A549 (cell line): ENCODE measurements around the gene DMGDH. TPM values are rescaled to one million over a fixed set of nuclear protein-coding genes. Genes with fewer than 3 reads are reported as not detected.

ENCODE experiments used
- ATAC-seq, 2 experiments: fragments of 200-7000 bp in 1 of 2; fragments of >200 bp in 1 of 2; cut with Nextera tagmentation in 1 of 2; cut with Tn5 transposase in 1 of 2; 3 replicates each; pipeline versions ENCODE4 v1.8.0 to v1.9.1; 2018 to 2020; ENCODE audit warnings: mild to moderate bottlenecking in 1 of 2, moderate library complexity in 1 of 2
- CTCF ChIA-PET: fragments of 300-600 bp; sonication (Branson Sonifier 250); formaldehyde crosslinking; extraction: SDS; loops from one replicate; lab custom pipeline; 2021; ENCODE audit warnings: antibody characterized with exemption, inconsistent platforms; lab: Yijun Ruan, JAX
- POLR2A ChIA-PET: fragments of 350-600 bp; formaldehyde crosslinking; extraction: SDS; loops from one replicate; lab custom pipeline; 2021; ENCODE audit warnings: antibody characterized with exemption, inconsistent platforms; lab: Yijun Ruan, JAX
- DNase-seq, 2 experiments: peaks; one replicate each; pipeline versions ENCODE4 v3.0.0 to v3.0.0-alpha.2; 2011 to 2016; ENCODE audit warnings: low read depth in 1 of 2, low spot score in 1 of 2
- FAIRE-seq: peaks from 2 replicates; lab custom pipeline; 2011; peaks lifted over from hg19 to GRCh38; lab: Jason Lieb, UNC
- H3K27ac ChIP-seq, 2 experiments: fragments of >200 bp; sonication (Bioruptor Twin); formaldehyde crosslinking; 3 replicates each; pipeline ENCODE4 v1.5.1; 2016 to 2017
- H3K4me1 ChIP-seq: fragments of >200 bp; sonication (Bioruptor Twin); formaldehyde crosslinking; 3 replicates; pipeline ENCODE4 v1.6.1; 2016
- H3K4me2 ChIP-seq: fragments of >200 bp; sonication (Bioruptor Twin); formaldehyde crosslinking; 3 replicates; pipeline ENCODE4 v1.6.1; 2016
- H3K4me3 ChIP-seq: fragments of >200 bp; sonication (Bioruptor Twin); formaldehyde crosslinking; 3 replicates; pipeline ENCODE4 v1.5.1; 2016
- H3K9me3 ChIP-seq: fragments of >200 bp; sonication (Bioruptor Twin); formaldehyde crosslinking; 3 replicates; pipeline ENCODE4 v1.6.1; 2016
- BCL3 ChIP-seq: fragments of >200 bp; sonication (Bioruptor Twin); formaldehyde crosslinking; IDR thresholded peaks from 3 replicates; pipeline ENCODE4 v1.6.1; 2016
- BHLHE40 ChIP-seq: IDR thresholded peaks from 2 replicates; pipeline ENCODE4 v1.6.1; 2012; ENCODE audit warnings: low read depth, low read length, inconsistent platforms
- CBX2 ChIP-seq: fragments of 200-600 bp; sonication (generic); IDR thresholded peaks from 2 replicates; pipeline ENCODE4 v1.6.1; 2016; ENCODE audit warnings: low read depth, mild to moderate bottlenecking, borderline replicate concordance
- CEBPB ChIP-seq, 2 experiments: fragments of >200 bp in 1 of 2; sonication (Bioruptor Twin) in 1 of 2; formaldehyde crosslinking in 1 of 2; IDR thresholded peaks; 2 replicates each; pipeline ENCODE4 v1.6.1; 2012 to 2016
- FOSL2 ChIP-seq, 2 experiments: fragments of 450-650 bp in 1 of 2; fragments of >200 bp in 1 of 2; sonication (Bioruptor Twin) in 1 of 2; formaldehyde crosslinking; IDR thresholded peaks; 2 replicates each; pipeline versions ENCODE4 v1.5.0 to v1.6.1; 2016 to 2020; ENCODE audit warnings: mild to moderate bottlenecking in 1 of 2, moderate library complexity in 1 of 2
- HOXB5 ChIP-seq: fragments of 250-450 bp; sonication (Bioruptor Pico); IDR thresholded peaks from 2 replicates; pipeline ENCODE4 v1.5.0; 2020; ENCODE audit warnings: mild to moderate bottlenecking, moderate library complexity
- JUNB ChIP-seq: fragments of >200 bp; sonication (Bioruptor Twin); formaldehyde crosslinking; IDR thresholded peaks from 2 replicates; pipeline ENCODE4 v1.6.1; 2016
- KDM1A ChIP-seq: fragments of 200-600 bp; sonication (generic); IDR thresholded peaks from 2 replicates; pipeline ENCODE4 v1.6.1; 2016; ENCODE audit warnings: low read depth, mild to moderate bottlenecking
- MAX ChIP-seq: IDR thresholded peaks from 2 replicates; pipeline ENCODE4 v1.6.1; 2012
- MAZ ChIP-seq: fragments of 150-350 bp; IDR thresholded peaks from 2 replicates; pipeline ENCODE4 v1.6.1; 2014; ENCODE audit warnings: antibody characterized with exemption, low read depth, low read length, borderline replicate concordance
- NFE2L2 ChIP-seq: fragments of 150-350 bp; conservative IDR thresholded peaks from 2 replicates; pipeline ENCODE4 v1.6.1; 2014; ENCODE audit warnings: low read length
- NR3C1 ChIP-seq: fragments of >200 bp; sonication (Bioruptor Twin); formaldehyde crosslinking; IDR thresholded peaks from 3 replicates; pipeline ENCODE4 v1.6.1; 2017
- RARB ChIP-seq: fragments of 250-450 bp; sonication (Bioruptor Pico); IDR thresholded peaks from 2 replicates; pipeline ENCODE4 v1.8.0; 2021; ENCODE audit warnings: mild to moderate bottlenecking, moderate library complexity
- RFX5 ChIP-seq: fragments of 450-650 bp; IDR thresholded peaks from 2 replicates; pipeline ENCODE4 v1.7.1; 2014; ENCODE audit warnings: antibody characterized with exemption, mild to moderate bottlenecking, moderate library complexity
- SMC3 ChIP-seq: fragments of >200 bp; sonication (Bioruptor Twin); formaldehyde crosslinking; IDR thresholded peaks from 3 replicates; pipeline ENCODE4 v1.6.1; 2018; ENCODE audit warnings: inconsistent platforms
- TP53 ChIP-seq: fragments of 250-450 bp; sonication (Bioruptor Pico); IDR thresholded peaks from 2 replicates; pipeline ENCODE4 v1.5.0; 2021; ENCODE audit warnings: mild to moderate bottlenecking, moderate library complexity
- WGBS: methylation state at CpG from one replicate; pipeline ENCODE4 v1.1.6; 2017; ENCODE audit errors: missing lambda C conversion rate; 5-methylcytosine and 5-hydroxymethylcytosine counted together
- polyA plus RNA-seq, 4 experiments: library from polyadenylated mRNA; depleted of rRNA in 3 of 4; stranded (reverse); fragments of >200 nt; fragmentation: RNase III in 1 of 4; extraction: RNeasy Plus Mini Kit Qiagen cat#74134 plus additional on column Dnase treatment in 1 of 4; gene quantifications; 2 replicates in 3 of 4; 3 replicates in 1 of 4; pipeline ENCODE4 v1.2.3, GENCODE V29; 2011 to 2017
- TF ChIP-seq, protein P1 (sequence below): fragments of >200 bp; sonication (Bioruptor Twin); formaldehyde crosslinking; IDR thresholded peaks from 3 replicates; pipeline ENCODE4 v1.5.1; 2016
- TF ChIP-seq, protein P2 (sequence below): fragments of 250-450 bp; sonication (Bioruptor Pico); IDR thresholded peaks from 2 replicates; pipeline ENCODE4 v1.5.0; 2020; ENCODE audit warnings: low read depth, mild to moderate bottlenecking, moderate library complexity
- TF ChIP-seq, protein P3 (sequence below): fragments of 250-450 bp; sonication (Bioruptor Pico); IDR thresholded peaks from 2 replicates; pipeline ENCODE4 v1.5.0; 2021; ENCODE audit warnings: mild to moderate bottlenecking, moderate library complexity, borderline replicate concordance

The DMGDH gene
- polyA plus RNA-seq, 2 of the 4 experiments (the other 2 are of a cell fraction): 2.2 TPM; not detected in 1

GRCh38 chr5:78956901-78957300, 112.6 kb downstream of the DMGDH start:
- FAIRE-seq: no peak
- 89% methylated on average over 1 of the region's 1 CpG for WGBS
- Histone ChIP-seq H3K4me2 (no peak overlapping the region), H3K4me3 (no peak overlapping the region), H3K9me3 (no peaks in the 10 kb centered on the region), H3K4me1 (peaks cover 10% of the 10 kb centered on the region), H3K27ac (no peak overlapping the region)
- POLR2A ChIA-PET: no interaction called here
- DNase-seq: no peak
- TF ChIP-seq SMC3 (no peak), RARB (CRISPR knock-in tag) (no peak), JUNB (no peak), BCL3 (no peak), KDM1A (no peak), MAX (no peak), TP53 (CRISPR knock-in tag) (no peak), CEBPB (IDR thresholded peaks at IDR 0.05) (no peak)
- TF ChIP-seq, protein P1, sequence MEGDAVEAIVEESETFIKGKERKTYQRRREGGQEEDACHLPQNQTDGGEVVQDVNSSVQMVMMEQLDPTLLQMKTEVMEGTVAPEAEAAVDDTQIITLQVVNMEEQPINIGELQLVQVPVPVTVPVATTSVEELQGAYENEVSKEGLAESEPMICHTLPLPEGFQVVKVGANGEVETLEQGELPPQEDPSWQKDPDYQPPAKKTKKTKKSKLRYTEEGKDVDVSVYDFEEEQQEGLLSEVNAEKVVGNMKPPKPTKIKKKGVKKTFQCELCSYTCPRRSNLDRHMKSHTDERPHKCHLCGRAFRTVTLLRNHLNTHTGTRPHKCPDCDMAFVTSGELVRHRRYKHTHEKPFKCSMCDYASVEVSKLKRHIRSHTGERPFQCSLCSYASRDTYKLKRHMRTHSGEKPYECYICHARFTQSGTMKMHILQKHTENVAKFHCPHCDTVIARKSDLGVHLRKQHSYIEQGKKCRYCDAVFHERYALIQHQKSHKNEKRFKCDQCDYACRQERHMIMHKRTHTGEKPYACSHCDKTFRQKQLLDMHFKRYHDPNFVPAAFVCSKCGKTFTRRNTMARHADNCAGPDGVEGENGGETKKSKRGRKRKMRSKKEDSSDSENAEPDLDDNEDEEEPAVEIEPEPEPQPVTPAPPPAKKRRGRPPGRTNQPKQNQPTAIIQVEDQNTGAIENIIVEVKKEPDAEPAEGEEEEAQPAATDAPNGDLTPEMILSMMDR: no peak
- TF ChIP-seq, protein P2, sequence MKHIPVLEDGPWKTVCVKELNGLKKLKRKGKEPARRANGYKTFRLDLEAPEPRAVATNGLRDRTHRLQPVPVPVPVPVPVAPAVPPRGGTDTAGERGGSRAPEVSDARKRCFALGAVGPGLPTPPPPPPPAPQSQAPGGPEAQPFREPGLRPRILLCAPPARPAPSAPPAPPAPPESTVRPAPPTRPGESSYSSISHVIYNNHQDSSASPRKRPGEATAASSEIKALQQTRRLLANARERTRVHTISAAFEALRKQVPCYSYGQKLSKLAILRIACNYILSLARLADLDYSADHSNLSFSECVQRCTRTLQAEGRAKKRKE: no peak
- CTCF ChIA-PET: no interaction called here
- ATAC-seq: no peak

DNA sequence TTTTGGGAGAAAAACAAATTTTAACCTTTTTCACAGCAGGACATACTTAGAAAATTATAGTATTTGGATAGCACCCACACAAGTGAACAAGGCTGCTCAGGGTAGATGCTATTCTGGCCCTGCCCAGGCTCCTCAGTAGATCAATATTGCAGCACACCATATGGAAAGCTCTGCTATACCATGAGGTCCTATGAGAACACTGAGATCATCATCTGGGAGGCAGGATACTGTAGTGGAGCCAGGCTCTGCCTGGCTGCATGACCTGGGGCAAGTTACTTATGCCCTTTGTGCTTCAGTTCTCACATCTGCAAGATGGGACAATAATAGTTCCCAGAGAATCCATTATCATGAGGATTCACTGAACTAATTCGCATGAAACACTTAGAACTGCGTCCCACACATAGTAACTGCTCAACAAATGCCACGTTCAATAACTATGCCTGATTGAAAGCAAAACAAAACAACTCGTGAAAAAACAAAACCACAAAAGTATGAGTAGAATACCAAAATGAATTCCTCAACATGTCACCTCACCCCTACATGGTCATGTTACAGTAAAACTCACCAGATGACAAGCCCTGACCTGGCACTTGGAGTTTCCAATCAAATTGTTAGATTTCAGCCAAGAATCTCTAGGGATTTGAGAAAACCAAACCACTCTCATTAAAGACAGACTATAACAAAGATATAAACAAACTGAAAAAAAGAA, 116.2 kb downstream of the DMGDH start:
- Histone ChIP-seq H3K4me1 (peaks cover 1% of the 10 kb centered on the region; the same call in 2 of the 3 replicates), H3K9me3 (no peaks in the 10 kb centered on the region), H3K4me2 (no peak overlapping the region), H3K4me3 (no peak overlapping the region), H3K27ac (no peak overlapping the region)
- TF ChIP-seq CEBPB (IDR thresholded peaks at IDR 0.05): no peak
- no peak for TF ChIP-seq CBX2
- no peak for TF ChIP-seq NR3C1
- no peak for TF ChIP-seq HOXB5 (CRISPR knock-in tag)
- TF ChIP-seq MAZ: no peak
- TF ChIP-seq, protein P2: no peak
- no peak for TF ChIP-seq RFX5
- TF ChIP-seq FOSL2 (IDR thresholded peaks at IDR 0.05): no peak
- no peak for TF ChIP-seq FOSL2 (CRISPR knock-in tag; IDR thresholded peaks at IDR 0.05)
- TF ChIP-seq NFE2L2: no peak
- TF ChIP-seq, protein P3, sequence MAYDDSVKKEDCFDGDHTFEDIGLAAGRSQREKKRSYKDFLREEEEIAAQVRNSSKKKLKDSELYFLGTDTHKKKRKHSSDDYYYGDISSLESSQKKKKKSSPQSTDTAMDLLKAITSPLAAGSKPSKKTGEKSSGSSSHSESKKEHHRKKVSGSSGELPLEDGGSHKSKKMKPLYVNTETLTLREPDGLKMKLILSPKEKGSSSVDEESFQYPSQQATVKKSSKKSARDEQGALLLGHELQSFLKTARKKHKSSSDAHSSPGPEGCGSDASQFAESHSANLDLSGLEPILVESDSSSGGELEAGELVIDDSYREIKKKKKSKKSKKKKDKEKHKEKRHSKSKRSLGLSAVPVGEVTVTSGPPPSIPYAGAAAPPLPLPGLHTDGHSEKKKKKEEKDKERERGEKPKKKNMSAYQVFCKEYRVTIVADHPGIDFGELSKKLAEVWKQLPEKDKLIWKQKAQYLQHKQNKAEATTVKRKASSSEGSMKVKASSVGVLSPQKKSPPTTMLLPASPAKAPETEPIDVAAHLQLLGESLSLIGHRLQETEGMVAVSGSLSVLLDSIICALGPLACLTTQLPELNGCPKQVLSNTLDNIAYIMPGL (CRISPR knock-in tag): no peak
- TF ChIP-seq BHLHE40: no peak
- ATAC-seq (no peak), FAIRE-seq (no peak), DNase-seq (no peak)
- POLR2A ChIA-PET: no interaction called here
- WGBS: 89% methylated on average over 4 of the region's 4 CpGs
- CTCF ChIA-PET: no interaction called here

Other genes starting within 250 kb of the DMGDH start
- gene ARSB, start 84.4 kb downstream of the DMGDH start, polyA plus RNA-seq (2011; rRNA removed): 13.4 and 17.4 TPM in 2 replicates
- 7.6 to 8.6 TPM (median 8.4 TPM) in 3 replicates for gene ARSB, start 84.4 kb downstream of the DMGDH start, polyA plus RNA-seq (2017; fragmentation: RNase III; extraction: RNeasy Plus Mini Kit Qiagen cat#74134 plus additional on column Dnase treatment)
- not detected in 2 replicates for gene BHMT2, start 93 bp upstream of the DMGDH start, polyA plus RNA-seq (2011; rRNA removed)
- not detected in 3 replicates for gene BHMT2, start 93 bp upstream of the DMGDH start, polyA plus RNA-seq (2017; fragmentation: RNase III; extraction: RNeasy Plus Mini Kit Qiagen cat#74134 plus additional on column Dnase treatment)
- not detected in 2 replicates for gene BHMT, start 42.1 kb upstream of the DMGDH start, polyA plus RNA-seq (2011; rRNA removed)
- not detected in 3 replicates for gene BHMT, start 42.1 kb upstream of the DMGDH start, polyA plus RNA-seq (2017; fragmentation: RNase III; extraction: RNeasy Plus Mini Kit Qiagen cat#74134 plus additional on column Dnase treatment)
- gene JMY, start 166.5 kb upstream of the DMGDH start, polyA plus RNA-seq (2011; rRNA removed): 5.0 and 5.6 TPM in 2 replicates
- 2.5 to 4.2 TPM (median 2.9 TPM) in 3 replicates for gene JMY, start 166.5 kb upstream of the DMGDH start, polyA plus RNA-seq (2017; fragmentation: RNase III; extraction: RNeasy Plus Mini Kit Qiagen cat#74134 plus additional on column Dnase treatment)